Fibroblast of lung (primary cell): ENCODE results near the gene SDC4. TPM values are rescaled to one million over a fixed set of nuclear protein-coding genes. Genes with fewer than 3 reads are reported as not detected.
A peak's percentile ranks its signal among the peaks of the same experiment; 100 is the strongest.

Experiments used
- DNase-seq, 2 donors: peaks; one replicate each; pipeline versions ENCODE4 v3.0.0 to v3.0.0-alpha.2; 2010; ENCODE audit warnings: low read depth in 2 of 2
- H2AFZ ChIP-seq: 2 replicates; pipeline ENCODE4 v1.5.1; 2012; ENCODE audit warnings: low read length, control low read depth, inconsistent platforms
- H3K27ac ChIP-seq: 2 replicates; pipeline ENCODE4 v1.5.1; 2011; ENCODE audit warnings: low read length, control low read depth; ENCODE audit not compliant: insufficient read depth
- H3K27me3 ChIP-seq: 2 replicates; pipeline ENCODE4 v1.5.1; 2011; ENCODE audit warnings: mild to moderate bottlenecking, low read length; ENCODE audit not compliant: control insufficient read depth, insufficient read depth
- H3K36me3 ChIP-seq: 2 replicates; pipeline ENCODE4 v1.5.1; 2011; ENCODE audit warnings: low read length; ENCODE audit not compliant: control insufficient read depth, insufficient read depth
- H3K4me1 ChIP-seq: 2 replicates; pipeline ENCODE4 v1.5.1; 2011; ENCODE audit warnings: low read length; ENCODE audit not compliant: control insufficient read depth, insufficient read depth; ENCODE audit errors: extremely low read depth
- H3K4me2 ChIP-seq: 2 replicates; pipeline ENCODE4 v1.5.1; 2011; ENCODE audit warnings: low read length, control low read depth; ENCODE audit not compliant: insufficient read depth; ENCODE audit errors: extremely low read depth
- H3K4me3 ChIP-seq, 4 experiments: fragments of 200-600 bp in 1 of 4; sonication (generic) in 1 of 4; replicated peaks in 1 of 4; 2 replicates each; pipeline ENCODE4 v1.5.1; 2011 to 2016; ENCODE audit warnings: low read length in 4 of 4, low read depth in 3 of 4, mild to moderate bottlenecking in 3 of 4, control low read depth in 2 of 4, inconsistent platforms in 1 of 4, mixed read lengths in 1 of 4; ENCODE audit not compliant: insufficient read depth in 1 of 4; ENCODE audit errors: control extremely low read depth in 1 of 4
- H3K79me2 ChIP-seq: 2 replicates; pipeline ENCODE4 v1.5.1; 2012; ENCODE audit warnings: mild to moderate bottlenecking, low read length, inconsistent platforms; ENCODE audit not compliant: control insufficient read depth, insufficient read depth
- H3K9ac ChIP-seq: 2 replicates; pipeline ENCODE4 v1.5.1; 2011; ENCODE audit warnings: mild to moderate bottlenecking, low read length, control low read depth; ENCODE audit not compliant: insufficient read depth
- H3K9me3 ChIP-seq: 2 replicates; pipeline ENCODE4 v1.5.1; 2012; ENCODE audit warnings: low read depth, low read length; ENCODE audit not compliant: control insufficient read depth, insufficient read depth
- H4K20me1 ChIP-seq: 2 replicates; pipeline ENCODE4 v1.5.1; 2011; ENCODE audit warnings: low read length; ENCODE audit not compliant: control insufficient read depth, insufficient read depth; ENCODE audit errors: extremely low read depth
- EZH2 ChIP-seq: IDR thresholded peaks from 2 replicates; pipeline ENCODE4 v1.5.1; 2012; ENCODE audit warnings: low read length, control low read depth, mild to moderate bottlenecking; ENCODE audit errors: missing control alignments
- polyA plus RNA-seq, 2 donors: library from polyadenylated mRNA; depleted of rRNA in 1 of 2; stranded (reverse) in 1 of 2; unstranded in 1 of 2; fragments of >200 nt; gene quantifications; 2 replicates each; pipeline ENCODE4 v1.2.1, GENCODE V29; 2011 to 2012; ENCODE audit warnings: missing spikeins in 1 of 2
- total RNA-seq: library from RNA; depleted of rRNA; stranded (reverse); fragments of >200 nt; gene quantifications from 2 replicates; pipeline ENCODE4 v1.2.1, GENCODE V29; 2014
- TF ChIP-seq, protein P1 (sequence below), 2 donors: IDR thresholded peaks in 1 of 2; conservative IDR thresholded peaks in 1 of 2; 1 replicate in 1 of 2; 2 replicates in 1 of 2; pipeline ENCODE4 v1.5.1; 2011 to 2012; ENCODE audit warnings: low read length in 2 of 2, control low read depth in 1 of 2, inconsistent platforms in 1 of 2, low read depth in 1 of 2, mild to moderate bottlenecking in 1 of 2

Gene SDC4
- total and polyA plus RNA-seq, 2 donors (not counting 1 experiment from before 2014, with no cell fraction given), result 175 to 312 TPM

DNA sequence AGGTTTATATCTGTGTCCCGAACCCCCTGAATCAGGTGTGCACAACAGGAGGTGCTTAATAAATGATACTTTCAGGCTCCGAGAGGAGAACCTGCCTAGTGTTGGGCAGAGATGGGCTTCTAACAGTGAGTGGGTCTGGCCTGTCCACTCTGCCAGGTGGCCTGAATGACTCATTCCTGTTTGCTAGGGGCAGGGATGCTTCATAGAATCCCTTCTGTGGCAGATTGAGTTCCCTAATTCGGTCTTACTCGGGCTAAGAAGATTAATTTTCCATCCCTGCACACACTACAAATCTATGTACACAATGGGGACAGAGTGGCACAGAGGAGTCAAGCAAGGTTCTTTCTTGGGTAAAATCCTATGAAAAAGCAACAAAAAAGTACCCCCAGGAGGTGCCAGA, 19.8 kb downstream of the SDC4 start:
- no peak for TF ChIP-seq EZH2
- TF ChIP-seq, protein P1, sequence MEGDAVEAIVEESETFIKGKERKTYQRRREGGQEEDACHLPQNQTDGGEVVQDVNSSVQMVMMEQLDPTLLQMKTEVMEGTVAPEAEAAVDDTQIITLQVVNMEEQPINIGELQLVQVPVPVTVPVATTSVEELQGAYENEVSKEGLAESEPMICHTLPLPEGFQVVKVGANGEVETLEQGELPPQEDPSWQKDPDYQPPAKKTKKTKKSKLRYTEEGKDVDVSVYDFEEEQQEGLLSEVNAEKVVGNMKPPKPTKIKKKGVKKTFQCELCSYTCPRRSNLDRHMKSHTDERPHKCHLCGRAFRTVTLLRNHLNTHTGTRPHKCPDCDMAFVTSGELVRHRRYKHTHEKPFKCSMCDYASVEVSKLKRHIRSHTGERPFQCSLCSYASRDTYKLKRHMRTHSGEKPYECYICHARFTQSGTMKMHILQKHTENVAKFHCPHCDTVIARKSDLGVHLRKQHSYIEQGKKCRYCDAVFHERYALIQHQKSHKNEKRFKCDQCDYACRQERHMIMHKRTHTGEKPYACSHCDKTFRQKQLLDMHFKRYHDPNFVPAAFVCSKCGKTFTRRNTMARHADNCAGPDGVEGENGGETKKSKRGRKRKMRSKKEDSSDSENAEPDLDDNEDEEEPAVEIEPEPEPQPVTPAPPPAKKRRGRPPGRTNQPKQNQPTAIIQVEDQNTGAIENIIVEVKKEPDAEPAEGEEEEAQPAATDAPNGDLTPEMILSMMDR (conservative IDR thresholded peaks at IDR 0.05 in 1 of 2, IDR thresholded peaks at IDR 0.05 in 1 of 2; ENCODE audit: low read depth in 1 of 2, low read length in 2 of 2), result no peak
- H3K9me3 ChIP-seq, result no peaks in the 10 kb centered on the region
- H3K36me3 ChIP-seq, result peaks cover 31% of the 10 kb centered on the region
- no peak overlapping the region for H3K9ac ChIP-seq
- no peak overlapping the region for H3K4me3 ChIP-seq
- peaks cover 19% of the 10 kb centered on the region for H3K79me2 ChIP-seq
- no peak overlapping the region for H3K27ac ChIP-seq
- H3K4me1 ChIP-seq, result no peaks in the 10 kb centered on the region
- no peaks in the 10 kb centered on the region for H4K20me1 ChIP-seq
- no peak for DNase-seq
- H3K27me3 ChIP-seq, result no peaks in the 10 kb centered on the region
- H2AFZ ChIP-seq, result no peak overlapping the region
- no peak overlapping the region for H3K4me2 ChIP-seq

DNA sequence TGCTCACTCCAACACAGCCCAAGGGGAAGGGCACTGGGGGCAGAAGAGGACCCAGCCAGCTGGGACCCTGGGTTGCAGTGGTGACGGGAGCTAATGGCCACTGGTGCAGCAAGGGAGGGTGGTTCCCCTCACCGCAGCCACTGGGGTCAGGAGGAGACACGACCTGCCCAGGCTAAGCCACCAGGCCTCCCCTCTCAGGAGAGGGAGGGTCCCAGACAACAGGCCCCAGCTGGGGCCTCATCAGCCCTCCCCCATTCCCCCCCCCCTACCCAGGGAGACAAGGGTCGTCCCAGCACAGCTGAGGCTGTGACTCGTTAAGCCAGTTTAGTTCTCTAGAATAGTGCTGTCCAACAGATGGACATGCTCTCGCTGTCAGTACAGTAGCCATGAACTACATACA, 22.9 kb downstream of the SDC4 start:
- H3K79me2 ChIP-seq, result peaks cover 10% of the 10 kb centered on the region
- H3K4me1 ChIP-seq, result no peaks in the 10 kb centered on the region
- no peak overlapping the region for H3K9ac ChIP-seq
- no peak overlapping the region for H3K4me2 ChIP-seq
- H3K9me3 ChIP-seq, result no peaks in the 10 kb centered on the region
- no peak overlapping the region for H3K27ac ChIP-seq
- H2AFZ ChIP-seq, result no peak overlapping the region
- no peaks in the 10 kb centered on the region for H4K20me1 ChIP-seq
- no peak overlapping the region for H3K4me3 ChIP-seq
- TF ChIP-seq, protein P1 (conservative IDR thresholded peaks at IDR 0.05 in 1 of 2, IDR thresholded peaks at IDR 0.05 in 1 of 2; ENCODE audit: low read depth in 1 of 2, low read length in 2 of 2), result no peak
- TF ChIP-seq EZH2, result no peak
- DNase-seq, result no peak
- no peaks in the 10 kb centered on the region for H3K27me3 ChIP-seq
- H3K36me3 ChIP-seq, result peaks cover 21% of the 10 kb centered on the region

DNA sequence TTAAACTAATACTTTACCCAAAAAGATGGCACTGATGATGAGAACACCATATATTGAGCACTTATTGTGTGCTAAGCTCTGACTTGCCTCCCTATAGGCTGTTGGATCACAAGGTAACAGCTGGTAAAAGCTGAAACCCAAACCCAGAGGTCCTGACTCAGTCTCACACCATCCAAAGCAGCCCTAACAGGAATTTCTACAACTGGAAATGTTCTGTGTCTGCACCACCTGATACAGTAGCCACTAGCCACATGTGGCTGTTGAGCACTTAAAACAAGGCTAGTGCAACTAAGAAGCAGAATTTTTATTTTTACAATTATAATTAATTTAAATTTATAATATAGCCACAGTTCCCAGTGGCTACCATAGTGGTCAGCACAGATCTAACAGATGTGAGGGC, 24.5 kb downstream of the SDC4 start:
- peak in 1 of 2 donors; percentile 38 for DNase-seq
- Histone ChIP-seq H4K20me1 (no peaks in the 10 kb centered on the region), H2AFZ (no peak overlapping the region), H3K79me2 (peaks cover 3% of the 10 kb centered on the region), H3K4me3 (no peak overlapping the region), H3K9me3 (no peaks in the 10 kb centered on the region), H3K4me1 (no peaks in the 10 kb centered on the region), H3K4me2 (no peak overlapping the region), H3K9ac (no peak overlapping the region), H3K27ac (no peak overlapping the region), H3K36me3 (peaks cover 12% of the 10 kb centered on the region), H3K27me3 (no peaks in the 10 kb centered on the region)
- no peak for TF ChIP-seq EZH2
- TF ChIP-seq, protein P1 (conservative IDR thresholded peaks at IDR 0.05 in 1 of 2, IDR thresholded peaks at IDR 0.05 in 1 of 2; ENCODE audit: low read depth in 1 of 2, low read length in 2 of 2), result no peak
